Ovary (tissue), 10 donors: ENCODE measurements around the gene PAQR8. TPM values are rescaled to one million over a fixed set of nuclear protein-coding genes. Genes with fewer than 3 reads are reported as not detected.

Experiments used
- DNase-seq, 5 donors: peaks; one replicate each; pipeline ENCODE4 v3.0.0-alpha.2; 2019 to 2020
- H3K27ac ChIP-seq, 2 donors: fragments of 200-600 bp; one replicate each; pipeline versions ENCODE4 v1.5.1 to v1.8.0; 2019 to 2022
- H3K27me3 ChIP-seq: fragments of 200-600 bp; one replicate; pipeline ENCODE4 v1.8.0; 2022
- H3K36me3 ChIP-seq: fragments of 200-600 bp; sonication (generic); one replicate; pipeline ENCODE4 v1.5.1; 2019
- H3K4me1 ChIP-seq: one replicate; pipeline ENCODE4 v1.8.1; 2013; ENCODE audit warnings: mild to moderate bottlenecking, moderate library complexity; ENCODE audit not compliant: insufficient read depth
- H3K4me3 ChIP-seq: fragments of 200-600 bp; sonication (generic); one replicate; pipeline ENCODE4 v1.5.1; 2017
- H3K9me3 ChIP-seq, 2 donors: fragments of 200-600 bp in 1 of 2; sonication (generic) in 1 of 2; one replicate each; pipeline versions ENCODE4 v1.5.1 to v1.8.1; 2013 to 2019; ENCODE audit warnings: mild to moderate bottlenecking in 1 of 2, moderate library complexity in 1 of 2
- EP300 ChIP-seq: sonication (generic); formaldehyde crosslinking; IDR thresholded peaks from one replicate; pipeline ENCODE4 v1.6.1; 2017; ENCODE audit warnings: antibody characterized with exemption
- POLR2A ChIP-seq: fragments of 450-650 bp; IDR thresholded peaks from one replicate; pipeline ENCODE4 v1.6.1; 2017; ENCODE audit warnings: antibody characterized with exemption, mild to moderate bottlenecking, moderate library complexity
- WGBS, 3 donors: extraction: QIAGEN DNeasy Blood & Tissue Kit in 1 of 3; methylation state at CpG; one replicate each; pipeline versions ENCODE4 v1.1.5 to v1.1.7; 2013 to 2017; 5-methylcytosine and 5-hydroxymethylcytosine counted together
- intact Hi-C, 4 donors: fragments of 100-400 bp; cut with DNase I; formaldehyde crosslinking; loops; one replicate each; pipeline versions ENCODE4 v1.11.0 to v1.15.1; 2022 to 2023
- long read RNA-seq, 3 donors: library from polyadenylated mRNA in 2 of 3; unstranded in 2 of 3; transcript quantifications; one replicate each; pipeline ENCODE4 v2.0.0 and lab custom pipeline, GENCODE V29; 2021 to 2026
- polyA plus RNA-seq, 2 donors: library from polyadenylated mRNA; stranded (reverse); fragments of 200-250 nt in 1 of 2; fragments of 350-450 nt in 1 of 2; fragmentation: Illumina TruSeq in 1 of 2; extraction: RNeasy Lipid Tissue Mini Kit (QIAGEN cat#74804) in 1 of 2; gene quantifications; one replicate each; pipeline ENCODE4 v1.2.3, GENCODE V29; 2013 to 2014
- total RNA-seq, 7 donors: library from RNA; depleted of rRNA in 2 of 7; stranded (reverse); fragments of >200 nt in 2 of 7; fragmentation: NEBNext Ultra II Directional in 3 of 7; extraction: Animal tissue kit (Norgen Biotek cat#: 25700) in 3 of 7; gene quantifications; one replicate each; pipeline versions ENCODE4 v1.1.0 to v1.2.4, GENCODE V29; 2016 to 2023
- TF ChIP-seq, protein P1 (sequence below), 3 donors: fragments of 450-650 bp in 2 of 3; fragments of 200-600 bp in 1 of 3; IDR thresholded peaks; one replicate each; pipeline versions ENCODE4 v1.5.1 to v1.8.0; 2016 to 2022; ENCODE audit warnings: antibody characterized with exemption in 3 of 3, mild to moderate bottlenecking in 1 of 3
- donor health status: DM: no; HTN: no; CAD: no; lungs with moderate emphysema.
- donor health status: DM: no; HTN: no; CAD: no.
- donor health status: Bipolar disorder and iron deficiency.
- donor health status: DM: yes; HTN: yes; CAD: no.
- donor health status: DM: no; HTN: no; CAD: no.
- donor health status: DM: yes; HTN: yes; CAD: no.

The PAQR8 gene, protein sequence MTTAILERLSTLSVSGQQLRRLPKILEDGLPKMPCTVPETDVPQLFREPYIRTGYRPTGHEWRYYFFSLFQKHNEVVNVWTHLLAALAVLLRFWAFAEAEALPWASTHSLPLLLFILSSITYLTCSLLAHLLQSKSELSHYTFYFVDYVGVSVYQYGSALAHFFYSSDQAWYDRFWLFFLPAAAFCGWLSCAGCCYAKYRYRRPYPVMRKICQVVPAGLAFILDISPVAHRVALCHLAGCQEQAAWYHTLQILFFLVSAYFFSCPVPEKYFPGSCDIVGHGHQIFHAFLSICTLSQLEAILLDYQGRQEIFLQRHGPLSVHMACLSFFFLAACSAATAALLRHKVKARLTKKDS
- total RNA-seq (10 to 100 TPM; 13.2 to 33.6 (median 24.0) TPM), polyA plus RNA-seq (10 to 100 TPM; 15.2 to 24.1 TPM)
- long read RNA-seq, donor 1, full-length matches to known transcripts = 19 of 45 reads
- long read RNA-seq, donor 1, partial matches to known transcripts = 25 of 45 reads
- long read RNA-seq, donor 1, other reads (novel, unspliced or antisense) = 1 of 45 reads
- long read RNA-seq, donor 2, full-length matches to known transcripts = 6 of 6 reads
- long read RNA-seq, donor 2, partial matches to known transcripts = 0 of 6 reads
- long read RNA-seq, donor 2, other reads (novel, unspliced or antisense) = 0 of 6 reads
- long read RNA-seq, donor 3, full-length matches to known transcripts = 62 of 82 reads
- long read RNA-seq, donor 3, partial matches to known transcripts = 20 of 82 reads
- long read RNA-seq, donor 3, other reads (novel, unspliced or antisense) = 0 of 82 reads

GRCh38 chr6:52361945-52362442 is at the start of gene PAQR8:
Gene PAQR8, plus strand, starts transcription at chr6:52362151. Its CDS starts 41,063 bp downstream, at chr6:52403214.
- intact Hi-C loops = no loop called here
- H3K4me3 ChIP-seq = peak within 1 kb of the TSS; percentile 80
- DNase-seq = peak; percentile 77 to 87 (median 83)
- TF ChIP-seq EP300 = no peak
- peak; percentile 80 for TF ChIP-seq POLR2A
- TF ChIP-seq, protein P1, sequence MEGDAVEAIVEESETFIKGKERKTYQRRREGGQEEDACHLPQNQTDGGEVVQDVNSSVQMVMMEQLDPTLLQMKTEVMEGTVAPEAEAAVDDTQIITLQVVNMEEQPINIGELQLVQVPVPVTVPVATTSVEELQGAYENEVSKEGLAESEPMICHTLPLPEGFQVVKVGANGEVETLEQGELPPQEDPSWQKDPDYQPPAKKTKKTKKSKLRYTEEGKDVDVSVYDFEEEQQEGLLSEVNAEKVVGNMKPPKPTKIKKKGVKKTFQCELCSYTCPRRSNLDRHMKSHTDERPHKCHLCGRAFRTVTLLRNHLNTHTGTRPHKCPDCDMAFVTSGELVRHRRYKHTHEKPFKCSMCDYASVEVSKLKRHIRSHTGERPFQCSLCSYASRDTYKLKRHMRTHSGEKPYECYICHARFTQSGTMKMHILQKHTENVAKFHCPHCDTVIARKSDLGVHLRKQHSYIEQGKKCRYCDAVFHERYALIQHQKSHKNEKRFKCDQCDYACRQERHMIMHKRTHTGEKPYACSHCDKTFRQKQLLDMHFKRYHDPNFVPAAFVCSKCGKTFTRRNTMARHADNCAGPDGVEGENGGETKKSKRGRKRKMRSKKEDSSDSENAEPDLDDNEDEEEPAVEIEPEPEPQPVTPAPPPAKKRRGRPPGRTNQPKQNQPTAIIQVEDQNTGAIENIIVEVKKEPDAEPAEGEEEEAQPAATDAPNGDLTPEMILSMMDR (IDR thresholded peaks at IDR 0.05) = no peak
- peak within 1 kb of the TSS; percentile 81 to 92 for H3K27ac ChIP-seq
- H3K4me1 ChIP-seq = peaks cover 17% of the 10 kb centered on the region
- no peaks in the 10 kb centered on the region for H3K9me3 ChIP-seq
- H3K27me3 ChIP-seq = no peaks in the 10 kb centered on the region
- 0% methylated on average over 28 to 69 of the region's 69 CpGs for WGBS, 3 donors
- H3K36me3 ChIP-seq = no peaks in the 10 kb centered on the region

DNA sequence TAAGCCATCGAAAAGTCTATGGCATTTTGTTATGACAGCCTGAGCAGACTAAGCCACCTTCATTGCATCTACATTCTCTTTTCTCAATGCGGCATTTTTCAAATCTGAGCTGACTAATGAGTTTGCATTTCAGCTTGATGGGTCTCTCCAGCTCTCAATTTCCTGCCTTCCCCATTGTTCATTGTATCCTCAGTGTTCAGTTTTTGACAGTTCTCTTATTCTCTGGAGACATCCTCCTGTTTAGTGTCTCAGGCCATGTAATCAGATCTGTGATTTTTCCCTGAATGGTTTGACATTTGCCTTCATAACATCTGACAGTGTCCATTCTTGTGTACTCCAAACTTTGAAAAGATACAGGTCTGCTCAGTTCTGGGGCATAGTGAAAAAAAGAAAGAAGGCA is 49.5 kb upstream of the PAQR8 start:
- H3K9me3 ChIP-seq = no peaks in the 10 kb centered on the region
- intact Hi-C loops = no loop called here
- WGBS, 3 donors = 96% methylated on average over 2 of the region's 2 CpGs
- no peaks in the 10 kb centered on the region for H3K36me3 ChIP-seq
- TF ChIP-seq, protein P1 (IDR thresholded peaks at IDR 0.05) = no peak
- no peak for TF ChIP-seq EP300
- no peak for TF ChIP-seq POLR2A
- H3K4me3 ChIP-seq = no peak overlapping the region
- H3K27ac ChIP-seq = no peak overlapping the region
- no peaks in the 10 kb centered on the region for H3K4me1 ChIP-seq
- H3K27me3 ChIP-seq = no peaks in the 10 kb centered on the region
- no peak for DNase-seq

DNA sequence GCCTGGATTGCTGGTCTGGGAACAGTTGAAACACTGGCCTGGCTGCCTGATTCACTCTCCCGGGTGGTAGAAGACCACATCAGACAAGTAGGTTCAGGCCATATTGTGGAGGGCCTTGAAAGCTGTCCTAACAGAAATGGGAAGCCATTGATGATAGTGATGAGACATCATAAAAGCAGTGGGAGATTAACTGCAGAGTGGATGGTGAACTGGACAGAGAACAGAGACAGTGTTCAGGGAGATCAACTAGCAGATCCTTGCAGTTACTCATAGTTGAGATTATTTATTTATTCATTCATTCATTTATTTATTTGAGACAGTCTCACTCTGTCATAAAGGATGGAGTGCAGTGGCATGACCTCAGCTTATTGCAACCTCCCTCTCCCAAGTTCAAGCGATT is 47.2 kb upstream of the PAQR8 start:
- 89 to 94% (median 92%) methylated on average over 2 of the region's 2 CpGs for WGBS, 3 donors
- intact Hi-C loops = no loop called here
- H3K27me3 ChIP-seq = no peaks in the 10 kb centered on the region
- TF ChIP-seq EP300 = no peak
- TF ChIP-seq, protein P1 (IDR thresholded peaks at IDR 0.05) = no peak
- no peak for TF ChIP-seq POLR2A
- DNase-seq = no peak
- peaks cover 2% of the 10 kb centered on the region for H3K4me1 ChIP-seq
- H3K4me3 ChIP-seq = no peak overlapping the region
- H3K27ac ChIP-seq = no peak overlapping the region
- no peaks in the 10 kb centered on the region for H3K36me3 ChIP-seq
- no peaks in the 10 kb centered on the region for H3K9me3 ChIP-seq

DNA sequence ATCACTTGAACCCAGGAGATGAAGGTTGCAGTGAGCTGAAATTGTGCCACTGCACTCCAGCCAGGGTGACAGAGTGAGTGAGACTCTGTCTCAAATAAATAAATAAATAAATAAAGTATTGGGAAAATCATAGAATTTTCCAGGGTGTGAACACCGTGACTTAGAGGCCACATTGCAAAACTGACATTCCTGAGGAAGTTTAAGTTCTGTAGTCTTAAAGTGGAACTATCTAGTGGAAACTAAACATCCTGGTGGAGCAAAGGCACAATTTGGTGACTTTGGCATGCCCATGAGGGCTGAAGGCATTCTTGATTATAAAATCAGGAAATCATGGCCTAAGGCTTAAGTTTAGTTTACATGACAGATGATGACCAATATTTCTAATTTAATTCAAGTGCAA is 44.7 kb upstream of the PAQR8 start:
- DNase-seq = no peak
- no peak for TF ChIP-seq EP300
- no peak for TF ChIP-seq POLR2A
- TF ChIP-seq, protein P1 (IDR thresholded peaks at IDR 0.05) = no peak
- Histone ChIP-seq H3K27me3 (no peaks in the 10 kb centered on the region), H3K36me3 (no peaks in the 10 kb centered on the region), H3K9me3 (no peaks in the 10 kb centered on the region), H3K27ac (no peak overlapping the region), H3K4me1 (peaks cover 2% of the 10 kb centered on the region), H3K4me3 (no peak overlapping the region)
- intact Hi-C loops = no loop called here
- 81 to 93% (median 84%) methylated on average over 1 of the region's 1 CpG for WGBS, 3 donors
